ENCODE results near the gene CENPM. TPM values are rescaled to one million over a fixed set of nuclear protein-coding genes. Genes with fewer than 3 reads are reported as not detected.

Gene CENPM
- total RNA-seq, 3 donors from 2014 or later: 3.2 to 18.8 (median 7.5) TPM

GRCh38 chr22:41940832-41941765, 5.9 kb downstream of the CENPM start:
- Histone ChIP-seq H3K4me1 (ENCODE audit: low read depth) (peaks cover 27% of the 10 kb centered on the region), H3K36me3 (ENCODE audit: low read depth) (no peaks in the 10 kb centered on the region), H3K9me3 (no peaks in the 10 kb centered on the region), H3K4me3 (no peak overlapping the region)
- DNase-seq: peak; percentile 90 to 93 (median 93)
- TF ChIP-seq CTCF (IDR thresholded peaks at IDR 0.05): peak; percentile 67
- intact Hi-C loops (cut with DNase I, micrococcal nuclease): loop anchor here (5.0 to 10.0 kb wide), 3 partner anchors 196 to 249 kb away; partner anchors contain the start of gene MEI1 (in 1 of the 2)
- ATAC-seq: peak; percentile 82

GRCh38 chr22:41939981-41940831, 6.7 kb downstream of the CENPM start:
- no peak for TF ChIP-seq CTCF (IDR thresholded peaks at IDR 0.05)
- ATAC-seq (peak; percentile 83), DNase-seq (peak; percentile 89 to 97 (median 93))
- Histone ChIP-seq H3K4me1 (ENCODE audit: low read depth) (peaks cover 23% of the 10 kb centered on the region), H3K4me3 (no peak overlapping the region), H3K9me3 (no peaks in the 10 kb centered on the region), H3K36me3 (ENCODE audit: low read depth) (no peaks in the 10 kb centered on the region)
- intact Hi-C loops (cut with DNase I, micrococcal nuclease): loop anchor here (5.0 to 10.0 kb wide), 3 partner anchors 195 to 248 kb away; partner anchors contain the start of gene MEI1 (in 1 of the 2)

- H3K36me3 ChIP-seq (ENCODE audit: low read depth): no peaks in the 10 kb centered on the region
- no peak for TF ChIP-seq CTCF (IDR thresholded peaks at IDR 0.05)
- ATAC-seq: no peak
- H3K9me3 ChIP-seq: no peaks in the 10 kb centered on the region
- no peak overlapping the region for H3K4me3 ChIP-seq
- no peak for DNase-seq
- intact Hi-C loops (cut with DNase I, micrococcal nuclease): no loop called here
- H3K4me1 ChIP-seq (ENCODE audit: low read depth): peaks cover 14% of the 10 kb centered on the region
Measured at GRCh38 chr22:41936894-41937169, 10.1 kb downstream of the CENPM start.

- no peak for DNase-seq
- intact Hi-C loops (cut with DNase I, micrococcal nuclease): no loop called here
- no peaks in the 10 kb centered on the region for H3K36me3 ChIP-seq (ENCODE audit: low read depth)
- no peak overlapping the region for H3K4me3 ChIP-seq
- H3K4me1 ChIP-seq (ENCODE audit: low read depth): peaks cover 3% of the 10 kb centered on the region
- TF ChIP-seq CTCF (IDR thresholded peaks at IDR 0.05): no peak
- ATAC-seq: no peak
- no peaks in the 10 kb centered on the region for H3K9me3 ChIP-seq
Measured at GRCh38 chr22:41935509-41935908, 11.4 kb downstream of the CENPM start.

- no peak for TF ChIP-seq CTCF (IDR thresholded peaks at IDR 0.05)
- no peaks in the 10 kb centered on the region for H3K4me1 ChIP-seq (ENCODE audit: low read depth)
- DNase-seq: no peak
- no peaks in the 10 kb centered on the region for H3K9me3 ChIP-seq
- no peak for ATAC-seq
- no peak overlapping the region for H3K4me3 ChIP-seq
- no peaks in the 10 kb centered on the region for H3K36me3 ChIP-seq (ENCODE audit: low read depth)
- intact Hi-C loops (cut with DNase I, micrococcal nuclease): no loop called here
Measured at GRCh38 chr22:41935015-41935351, 12.0 kb downstream of the CENPM start.

All from mucosa of descending colon (tissue), 3 donors.